ENCODE data around the gene THSD4. TPM values are rescaled to one million over a fixed set of nuclear protein-coding genes. Genes with fewer than 3 reads are reported as not detected.

The THSD4 gene
- total RNA-seq, 6 experiments from 2014 or later = 5.2 to 21.8 (median 13.7) TPM

DNA sequence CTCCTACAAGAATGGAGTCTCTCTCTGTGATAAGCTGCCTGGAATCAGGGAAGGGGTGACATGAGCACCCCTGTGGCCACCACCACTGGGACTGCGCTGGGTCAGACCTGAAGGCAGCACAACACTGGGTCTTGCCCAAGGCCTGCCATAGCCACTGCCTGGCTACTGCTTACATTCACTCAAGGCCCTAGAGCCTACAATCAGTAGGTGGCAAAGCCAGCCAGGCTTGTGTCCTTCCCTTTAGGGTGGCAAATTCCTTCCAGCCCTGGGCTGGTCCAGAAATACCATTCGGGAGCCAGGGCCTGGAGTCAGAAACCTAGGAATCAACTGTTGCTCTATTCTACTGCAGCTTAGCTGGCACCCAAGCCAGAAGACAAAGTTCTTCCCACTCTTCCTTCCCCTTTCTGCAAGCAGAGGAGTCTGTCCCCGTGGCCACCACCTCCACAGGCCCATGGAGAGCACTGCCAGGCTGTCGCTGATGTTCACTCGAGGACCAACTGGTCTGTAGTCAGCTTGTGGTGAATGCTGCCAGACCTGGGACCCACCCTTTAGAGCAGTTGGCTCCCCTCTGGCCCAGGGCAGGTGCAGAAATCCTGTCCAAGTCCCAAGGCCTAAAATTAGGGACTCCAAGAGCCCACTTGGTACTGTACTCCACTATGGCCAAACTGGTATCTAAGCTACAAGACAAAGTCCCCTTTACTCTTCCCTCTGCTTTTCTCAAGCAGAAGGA is 307.4 kb downstream of the THSD4 start:
- Histone ChIP-seq H3K9me3 (no peaks in the 10 kb centered on the region), H3K4me3 (no peak overlapping the region), H3K36me3 (no peaks in the 10 kb centered on the region), H3K27me3 (no peaks in the 10 kb centered on the region), H3K4me1 (no peaks in the 10 kb centered on the region), H3K27ac (no peak overlapping the region)
- no CpG with 5 or more reads among the region's 5 CpGs for WGBS (ENCODE audit: insufficient coverage, low coverage, low lambda C conversion rate, missing lambda C conversion rate)
- no peak for ATAC-seq
- TF ChIP-seq, protein P1, sequence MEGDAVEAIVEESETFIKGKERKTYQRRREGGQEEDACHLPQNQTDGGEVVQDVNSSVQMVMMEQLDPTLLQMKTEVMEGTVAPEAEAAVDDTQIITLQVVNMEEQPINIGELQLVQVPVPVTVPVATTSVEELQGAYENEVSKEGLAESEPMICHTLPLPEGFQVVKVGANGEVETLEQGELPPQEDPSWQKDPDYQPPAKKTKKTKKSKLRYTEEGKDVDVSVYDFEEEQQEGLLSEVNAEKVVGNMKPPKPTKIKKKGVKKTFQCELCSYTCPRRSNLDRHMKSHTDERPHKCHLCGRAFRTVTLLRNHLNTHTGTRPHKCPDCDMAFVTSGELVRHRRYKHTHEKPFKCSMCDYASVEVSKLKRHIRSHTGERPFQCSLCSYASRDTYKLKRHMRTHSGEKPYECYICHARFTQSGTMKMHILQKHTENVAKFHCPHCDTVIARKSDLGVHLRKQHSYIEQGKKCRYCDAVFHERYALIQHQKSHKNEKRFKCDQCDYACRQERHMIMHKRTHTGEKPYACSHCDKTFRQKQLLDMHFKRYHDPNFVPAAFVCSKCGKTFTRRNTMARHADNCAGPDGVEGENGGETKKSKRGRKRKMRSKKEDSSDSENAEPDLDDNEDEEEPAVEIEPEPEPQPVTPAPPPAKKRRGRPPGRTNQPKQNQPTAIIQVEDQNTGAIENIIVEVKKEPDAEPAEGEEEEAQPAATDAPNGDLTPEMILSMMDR (IDR thresholded peaks at IDR 0.05) = no peak
- TF ChIP-seq POLR2A (IDR thresholded peaks at IDR 0.05) = no peak
- intact Hi-C loops (cut with DNase I) = no loop called here
- no peak for DNase-seq

DNA sequence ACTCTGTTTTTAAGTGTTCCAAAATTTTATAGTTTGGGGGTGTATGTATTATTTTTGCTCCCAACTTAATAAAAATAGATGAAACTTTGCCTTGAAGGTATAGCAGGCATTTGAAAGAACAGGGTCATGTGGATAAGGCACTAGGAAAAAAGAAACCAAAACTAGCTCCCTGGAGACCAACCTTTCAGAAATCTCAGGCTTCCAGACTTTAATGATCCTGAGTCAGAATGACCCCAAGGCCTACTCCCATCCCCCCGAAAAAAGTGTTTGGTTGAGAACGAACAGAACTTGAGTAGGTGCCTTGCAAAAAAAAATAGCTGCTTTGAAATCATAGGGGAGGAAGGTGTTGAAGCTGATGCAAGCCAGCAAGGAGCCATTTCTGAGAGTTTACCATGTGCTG is 309.5 kb downstream of the THSD4 start:
- no peak for ATAC-seq
- no peak for DNase-seq

DNA sequence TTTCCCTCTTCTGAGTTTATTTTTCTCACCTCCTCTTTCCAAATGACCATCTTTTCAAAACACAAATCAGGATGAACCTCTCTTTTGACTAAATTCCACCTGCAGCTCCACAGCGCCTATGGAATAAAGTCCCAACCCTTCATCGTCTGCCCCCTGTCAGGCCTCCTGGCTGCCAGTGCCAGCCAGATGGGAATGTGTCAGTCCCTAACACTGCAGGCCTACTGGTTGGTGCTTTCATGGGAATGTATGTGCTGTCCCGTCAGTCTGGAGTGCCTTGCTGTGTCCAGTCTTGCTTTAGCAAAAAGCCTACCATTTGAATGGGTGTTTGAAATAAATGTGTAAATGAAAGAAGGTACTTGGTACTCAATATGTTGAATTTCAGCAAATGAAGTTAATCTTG is 310.1 kb downstream of the THSD4 start:
- no peaks in the 10 kb centered on the region for H3K36me3 ChIP-seq
- H3K27ac ChIP-seq = no peak overlapping the region
- H3K4me3 ChIP-seq = no peak overlapping the region
- intact Hi-C loops (cut with DNase I) = no loop called here
- no peaks in the 10 kb centered on the region for H3K27me3 ChIP-seq
- 76% methylated on average over 3 of the region's 3 CpGs for WGBS (ENCODE audit: insufficient coverage, low coverage, low lambda C conversion rate, missing lambda C conversion rate)
- no peak for DNase-seq
- TF ChIP-seq POLR2A (IDR thresholded peaks at IDR 0.05) = no peak
- TF ChIP-seq, protein P1 (IDR thresholded peaks at IDR 0.05) = no peak
- H3K4me1 ChIP-seq = no peaks in the 10 kb centered on the region
- no peaks in the 10 kb centered on the region for H3K9me3 ChIP-seq
- ATAC-seq = no peak

More for the DNA sequence above, 309.5 kb downstream of the THSD4 start:
- WGBS (ENCODE audit: insufficient coverage, low coverage, low lambda C conversion rate, missing lambda C conversion rate) = 69% methylated on average over 2 of the region's 2 CpGs
- H3K27ac ChIP-seq = no peak overlapping the region
- H3K27me3 ChIP-seq = no peaks in the 10 kb centered on the region
- no peak overlapping the region for H3K4me3 ChIP-seq
- TF ChIP-seq POLR2A (IDR thresholded peaks at IDR 0.05) = no peak
- TF ChIP-seq, protein P1 (IDR thresholded peaks at IDR 0.05) = no peak
- no peaks in the 10 kb centered on the region for H3K9me3 ChIP-seq
- H3K36me3 ChIP-seq = no peaks in the 10 kb centered on the region
- intact Hi-C loops (cut with DNase I) = no loop called here
- no peaks in the 10 kb centered on the region for H3K4me1 ChIP-seq

DNA sequence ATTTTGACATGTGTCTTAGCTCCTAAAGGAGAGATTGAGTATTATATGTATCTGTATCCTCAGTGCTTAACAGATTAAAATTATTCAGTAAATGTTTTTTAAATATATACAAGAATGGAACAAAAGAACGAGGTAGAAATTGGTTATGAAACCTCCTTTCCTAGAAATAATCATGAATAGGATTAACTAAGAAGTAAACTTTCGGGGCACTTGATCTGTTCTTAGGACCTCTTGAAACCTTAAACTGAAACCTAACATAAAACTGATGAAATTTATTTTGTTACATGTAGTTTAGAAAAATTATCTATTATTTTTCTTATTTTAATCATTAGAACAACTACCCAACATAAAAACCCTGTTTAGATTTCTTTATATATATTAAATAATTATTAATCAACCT is 311.5 kb downstream of the THSD4 start:
- intact Hi-C loops (cut with DNase I) = no loop called here
- Histone ChIP-seq H3K36me3 (no peaks in the 10 kb centered on the region), H3K4me1 (no peaks in the 10 kb centered on the region), H3K27me3 (no peaks in the 10 kb centered on the region), H3K9me3 (no peaks in the 10 kb centered on the region), H3K27ac (no peak overlapping the region), H3K4me3 (no peak overlapping the region)
- 90% methylated on average over 2 of the region's 2 CpGs for WGBS (ENCODE audit: insufficient coverage, low coverage, low lambda C conversion rate, missing lambda C conversion rate)
- TF ChIP-seq POLR2A (IDR thresholded peaks at IDR 0.05) = no peak
- TF ChIP-seq, protein P1 (IDR thresholded peaks at IDR 0.05) = no peak
- ATAC-seq (no peak), DNase-seq (no peak)
